Astrocyte of the cerebellum (primary cell): ENCODE measurements around the gene POC1B.

Experiments used
- DNase-seq: peaks from one replicate; pipeline ENCODE4 v3.0.0-alpha.2; 2011; ENCODE audit warnings: low read depth
- H3K4me3 ChIP-seq: 2 replicates; pipeline ENCODE4 v1.5.1; 2011; ENCODE audit warnings: mild to moderate bottlenecking, low read depth, low read length, moderate library complexity
- CTCF ChIP-seq: IDR thresholded peaks from 2 replicates; pipeline ENCODE4 v1.5.1; 2012; ENCODE audit warnings: low read length, low read depth, moderate library complexity, mild to moderate bottlenecking; ENCODE audit errors: missing control alignments
- in situ Hi-C: cut with HindIII; loops from 2 replicates; pipeline ENCODE4 v1.10.0; 2017; ENCODE audit warnings: low sequenced_read_pairs

The POC1B gene

GRCh38 chr12:89393551-89394121 lies 132.2 kb downstream of the POC1B start:
- no peak for DNase-seq
- TF ChIP-seq CTCF = no peak
- H3K4me3 ChIP-seq = no peak overlapping the region
- in situ Hi-C loops = no loop called here

GRCh38 chr12:89392391-89392790 lies 133.5 kb downstream of the POC1B start:
- in situ Hi-C loops = no loop called here

GRCh38 chr12:89391726-89392336 lies 134.0 kb downstream of the POC1B start:
- DNase-seq = no peak
- no peak overlapping the region for H3K4me3 ChIP-seq
- in situ Hi-C loops = no loop called here
- TF ChIP-seq CTCF = no peak

More at GRCh38 chr12:89392391-89392790, 133.5 kb downstream of the POC1B start:
- no peak overlapping the region for H3K4me3 ChIP-seq
- no peak for DNase-seq
- no peak for TF ChIP-seq CTCF

GRCh38 chr12:89390802-89391673 lies 134.8 kb downstream of the POC1B start:
- in situ Hi-C loops = no loop called here
- TF ChIP-seq CTCF = no peak
- DNase-seq = peak; percentile 28
- H3K4me3 ChIP-seq = no peak overlapping the region

- no peak for TF ChIP-seq CTCF
- H3K4me3 ChIP-seq = no peak overlapping the region
- in situ Hi-C loops = no loop called here
- no peak for DNase-seq
Measured at GRCh38 chr12:89389755-89390661, 135.8 kb downstream of the POC1B start.

GRCh38 chr12:89386138-89386537 lies 139.7 kb downstream of the POC1B start:
- TF ChIP-seq CTCF = no peak
- no peak for DNase-seq
- in situ Hi-C loops = no loop called here
- H3K4me3 ChIP-seq = no peak overlapping the region
